GM13976 (cell line): ENCODE measurements around the gene ZBTB17.
A peak's percentile ranks its signal among the peaks of the same experiment; 100 is the strongest.

ENCODE experiments used
- DNase-seq: peaks from one replicate; pipeline ENCODE4 v3.0.0; 2012; ENCODE audit warnings: low spot score
- CTCF ChIP-seq: IDR thresholded peaks from 2 replicates; pipeline ENCODE4 v1.5.1; 2012; ENCODE audit warnings: borderline replicate concordance, mild to moderate bottlenecking; ENCODE audit not compliant: insufficient read depth; ENCODE audit errors: extremely low read depth, missing control alignments, control extremely low read depth
- in situ Hi-C: fragments of 300-500 bp; cut with MboI; formaldehyde crosslinking; loops from one replicate; pipeline ENCODE4 v1.12.0; 2022; ENCODE audit warnings: low sequenced_read_pairs, mixed read lengths, inconsistent platforms; ENCODE audit not compliant: unreplicated experiment

The ZBTB17 gene

GRCh38 chr1:15937706-15938168 is 38.2 kb downstream of the ZBTB17 start:
- in situ Hi-C loops: no loop called here
- TF ChIP-seq CTCF: no peak
- DNase-seq: peak; percentile 23

- in situ Hi-C loops: no loop called here
- TF ChIP-seq CTCF: no peak
- DNase-seq: no peak
Measured at GRCh38 chr1:15937146-15937545, 38.8 kb downstream of the ZBTB17 start.

GRCh38 chr1:15936025-15936424 is 39.9 kb downstream of the ZBTB17 start:
- no peak for TF ChIP-seq CTCF
- in situ Hi-C loops: no loop called here
- DNase-seq: peak; percentile 30

- DNase-seq: peak; percentile 24
- TF ChIP-seq CTCF: no peak
- in situ Hi-C loops: no loop called here
Measured at GRCh38 chr1:15935056-15935950, 40.6 kb downstream of the ZBTB17 start.

- DNase-seq: no peak
- in situ Hi-C loops: no loop called here
- TF ChIP-seq CTCF: no peak
Measured at GRCh38 chr1:15934211-15935055, 41.5 kb downstream of the ZBTB17 start.

GRCh38 chr1:15933684-15934083 is 42.2 kb downstream of the ZBTB17 start:
- in situ Hi-C loops: no loop called here
- TF ChIP-seq CTCF: no peak
- DNase-seq: no peak
